Raji (cell line): ENCODE data around the gene MAVS.

Source experiments
- POLR2A ChIP-seq: IDR thresholded peaks from 2 replicates; pipeline ENCODE4 v1.6.1; 2011; ENCODE audit warnings: low read depth, low read length, control low read depth; ENCODE audit not compliant: insufficient read depth

MAVS gene

GRCh38 chr20:3904857-3905256 lies 58.2 kb downstream of the MAVS start:
- no peak for TF ChIP-seq POLR2A

- no peak for TF ChIP-seq POLR2A
Measured at GRCh38 chr20:3908667-3909066, 62.0 kb downstream of the MAVS start.

GRCh38 chr20:3909952-3910366 lies 63.3 kb downstream of the MAVS start:
- TF ChIP-seq POLR2A: no peak

GRCh38 chr20:3910853-3911252 lies 64.2 kb downstream of the MAVS start:
- TF ChIP-seq POLR2A: no peak

- no peak for TF ChIP-seq POLR2A
Measured at GRCh38 chr20:3911956-3912355, 65.3 kb downstream of the MAVS start.

- TF ChIP-seq POLR2A: no peak
Measured at GRCh38 chr20:3914446-3914845, 67.8 kb downstream of the MAVS start.

GRCh38 chr20:3915691-3916090 lies 69.1 kb downstream of the MAVS start:
- no peak for TF ChIP-seq POLR2A

- TF ChIP-seq POLR2A: no peak
Measured at GRCh38 chr20:3916364-3916763, 69.7 kb downstream of the MAVS start.

- TF ChIP-seq POLR2A: no peak
Measured at GRCh38 chr20:3919352-3919751, 72.7 kb downstream of the MAVS start.

GRCh38 chr20:3922223-3922982 lies 75.8 kb downstream of the MAVS start:
- TF ChIP-seq POLR2A: no peak

GRCh38 chr20:3922983-3923339 lies 76.3 kb downstream of the MAVS start:
- no peak for TF ChIP-seq POLR2A

GRCh38 chr20:3923818-3924217 lies 77.2 kb downstream of the MAVS start:
- TF ChIP-seq POLR2A: no peak

- no peak for TF ChIP-seq POLR2A
Measured at GRCh38 chr20:3924304-3925112, 77.9 kb downstream of the MAVS start.

GRCh38 chr20:3925113-3925695 lies 78.6 kb downstream of the MAVS start:
- TF ChIP-seq POLR2A: no peak
